GM12875 (cell line): ENCODE measurements around the gene CRACDL.

Source experiments
- H3K4me3 ChIP-seq: one replicate; pipeline ENCODE4 v1.5.1; 2011; ENCODE audit warnings: low read depth, low read length, control low read depth
- CTCF ChIP-seq: IDR thresholded peaks from 2 replicates; pipeline ENCODE4 v1.5.1; 2011; ENCODE audit warnings: low read depth, mild to moderate bottlenecking, control low read depth, inconsistent platforms, low read length, moderate library complexity, borderline replicate concordance; ENCODE audit not compliant: insufficient read depth

Gene CRACDL

GRCh38 chr2:98874186-98874689 is 61.8 kb downstream of the CRACDL start:
- no peak overlapping the region for H3K4me3 ChIP-seq

DNA sequence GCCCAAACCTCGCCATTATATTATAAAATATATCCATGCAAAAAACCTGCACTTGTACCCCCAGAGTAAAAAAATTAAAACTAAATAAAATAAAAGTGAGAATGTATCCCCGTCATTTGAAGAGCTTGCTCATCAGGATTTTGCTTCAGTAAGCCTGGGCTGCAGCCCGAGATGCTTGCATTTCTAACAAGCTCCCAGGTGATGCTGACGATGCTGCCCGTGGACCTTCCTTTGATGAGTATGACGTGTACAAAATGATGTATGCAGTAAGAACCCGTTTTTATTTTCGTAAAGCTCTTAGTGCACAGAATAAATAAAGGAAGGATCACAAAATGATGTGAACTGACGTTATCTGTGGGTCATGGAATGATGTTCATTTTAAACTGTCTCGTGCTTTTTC is 63.5 kb downstream of the CRACDL start:
- no peak for TF ChIP-seq CTCF
- no peak overlapping the region for H3K4me3 ChIP-seq

More at GRCh38 chr2:98874186-98874689, 61.8 kb downstream of the CRACDL start:
- TF ChIP-seq CTCF = no peak

- H3K4me3 ChIP-seq = no peak overlapping the region
- TF ChIP-seq CTCF = no peak
Measured at GRCh38 chr2:98871506-98871905, 64.5 kb downstream of the CRACDL start.

DNA sequence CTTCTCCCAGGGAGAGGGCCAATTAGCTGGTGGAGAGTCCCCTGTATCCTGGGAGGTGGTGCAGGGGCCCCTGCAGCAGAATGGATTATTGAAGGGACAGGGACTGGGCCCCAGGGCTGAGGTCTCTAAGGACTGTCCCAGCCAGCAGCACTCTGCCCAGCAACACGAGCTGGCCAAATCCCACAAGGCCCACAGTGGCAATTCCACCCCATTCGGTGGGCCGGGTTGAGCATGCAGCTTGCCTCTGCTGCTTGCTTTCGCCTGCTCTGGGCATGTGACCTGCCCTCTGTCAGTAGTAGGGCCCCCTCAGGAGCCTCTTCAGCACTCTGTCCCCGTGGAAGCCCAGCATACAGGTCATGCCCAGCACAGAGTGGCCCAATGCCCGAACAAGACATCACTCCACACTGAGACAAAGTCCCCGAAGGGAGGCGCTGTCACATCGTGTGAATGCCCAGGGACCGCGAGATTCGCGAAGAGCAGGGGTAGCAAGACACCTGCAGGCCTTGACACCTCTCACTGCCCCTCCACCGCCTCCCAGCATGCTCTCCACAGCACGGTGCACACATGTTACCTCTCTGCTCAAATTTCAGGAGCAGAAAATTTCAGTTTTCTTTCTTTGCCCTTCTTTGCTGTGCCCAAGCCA is 65.4 kb downstream of the CRACDL start:
- H3K4me3 ChIP-seq = no peak overlapping the region
- TF ChIP-seq CTCF = no peak

GRCh38 chr2:98869870-98870269 is 66.2 kb downstream of the CRACDL start:
- H3K4me3 ChIP-seq = no peak overlapping the region
- no peak for TF ChIP-seq CTCF

DNA sequence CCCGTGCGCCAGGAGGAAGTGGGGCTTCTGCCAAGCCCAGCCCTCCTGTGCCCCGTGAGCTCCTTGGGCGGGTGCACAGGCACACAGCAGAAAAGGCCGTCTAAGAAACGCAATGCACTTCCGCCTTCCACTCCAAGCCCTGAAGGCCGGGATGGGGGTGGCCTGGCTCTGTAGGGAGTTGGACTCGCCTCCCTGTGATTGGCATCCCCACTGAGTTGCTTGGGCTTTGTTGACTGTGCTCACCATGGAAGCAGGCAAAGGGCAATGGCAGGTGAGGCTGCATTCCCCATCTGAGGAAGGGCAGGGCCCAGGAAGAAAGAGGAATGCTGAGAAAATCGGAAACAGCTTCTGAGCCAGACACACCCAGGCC is 66.8 kb downstream of the CRACDL start:
- no peak overlapping the region for H3K4me3 ChIP-seq
- TF ChIP-seq CTCF = no peak

- H3K4me3 ChIP-seq = no peak overlapping the region
- TF ChIP-seq CTCF = no peak
Measured at GRCh38 chr2:98868548-98869271, 67.3 kb downstream of the CRACDL start.
